ENCODE data around the gene WDR4.

WDR4 gene

DNA sequence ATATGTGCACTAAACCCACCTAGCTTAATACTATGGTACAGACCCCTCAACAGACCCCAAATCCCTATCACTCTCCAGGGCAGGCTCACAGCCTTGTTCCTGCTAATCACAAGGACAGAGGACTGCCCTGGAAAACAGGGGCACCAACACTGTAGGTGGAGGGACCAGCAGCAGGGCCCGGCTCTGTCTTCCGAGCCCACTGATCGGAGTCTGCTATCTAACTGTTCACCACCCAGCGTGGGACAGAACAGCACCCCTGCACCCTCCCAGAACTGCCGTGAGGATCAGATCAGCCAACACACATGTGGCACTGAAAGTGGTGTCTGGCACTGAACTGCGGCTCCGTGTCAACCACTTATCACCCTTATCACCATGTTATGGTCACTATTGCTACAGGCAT, 6.2 kb downstream of the WDR4 start:
- DNase-seq, result no peak

DNA sequence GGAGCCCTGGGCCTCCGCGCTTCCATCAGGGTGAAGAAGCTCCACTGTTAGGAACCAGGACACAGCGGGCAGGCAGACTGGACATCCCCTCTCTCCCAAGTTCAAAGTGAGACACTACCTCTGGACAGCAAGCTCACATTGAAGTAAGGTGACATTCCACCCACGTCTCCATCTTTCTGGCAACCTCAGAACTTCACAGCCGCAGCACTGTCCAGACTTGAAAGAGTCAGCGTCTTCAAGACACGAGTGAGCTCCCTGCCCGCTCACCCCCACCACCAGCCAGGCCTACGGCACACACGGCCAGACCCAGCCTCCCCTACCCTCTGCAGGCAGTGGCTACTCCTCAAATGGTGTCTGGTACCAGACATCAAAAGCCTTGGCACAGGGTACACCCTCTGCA, 11.1 kb downstream of the WDR4 start:
- no peak for DNase-seq

DNA sequence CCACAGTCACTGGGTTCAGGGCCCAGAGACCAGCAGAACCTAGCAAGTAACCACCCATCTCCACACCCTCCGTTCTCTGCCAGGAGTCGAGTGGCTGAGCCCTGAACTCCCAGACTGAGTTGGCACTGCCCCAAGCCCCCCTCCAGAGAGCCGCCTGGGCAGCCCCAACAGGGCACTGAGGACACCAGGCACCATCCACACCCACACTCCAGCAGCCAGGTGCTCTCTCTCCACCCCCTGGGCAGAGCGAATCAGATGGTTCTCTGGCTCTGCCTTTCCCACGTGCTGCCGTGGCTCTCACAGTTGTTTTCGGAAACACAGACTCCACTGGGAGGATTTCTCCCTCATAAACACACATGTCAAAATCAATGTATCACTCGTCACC, 13.6 kb downstream of the WDR4 start:
- DNase-seq, result no peak

DNA sequence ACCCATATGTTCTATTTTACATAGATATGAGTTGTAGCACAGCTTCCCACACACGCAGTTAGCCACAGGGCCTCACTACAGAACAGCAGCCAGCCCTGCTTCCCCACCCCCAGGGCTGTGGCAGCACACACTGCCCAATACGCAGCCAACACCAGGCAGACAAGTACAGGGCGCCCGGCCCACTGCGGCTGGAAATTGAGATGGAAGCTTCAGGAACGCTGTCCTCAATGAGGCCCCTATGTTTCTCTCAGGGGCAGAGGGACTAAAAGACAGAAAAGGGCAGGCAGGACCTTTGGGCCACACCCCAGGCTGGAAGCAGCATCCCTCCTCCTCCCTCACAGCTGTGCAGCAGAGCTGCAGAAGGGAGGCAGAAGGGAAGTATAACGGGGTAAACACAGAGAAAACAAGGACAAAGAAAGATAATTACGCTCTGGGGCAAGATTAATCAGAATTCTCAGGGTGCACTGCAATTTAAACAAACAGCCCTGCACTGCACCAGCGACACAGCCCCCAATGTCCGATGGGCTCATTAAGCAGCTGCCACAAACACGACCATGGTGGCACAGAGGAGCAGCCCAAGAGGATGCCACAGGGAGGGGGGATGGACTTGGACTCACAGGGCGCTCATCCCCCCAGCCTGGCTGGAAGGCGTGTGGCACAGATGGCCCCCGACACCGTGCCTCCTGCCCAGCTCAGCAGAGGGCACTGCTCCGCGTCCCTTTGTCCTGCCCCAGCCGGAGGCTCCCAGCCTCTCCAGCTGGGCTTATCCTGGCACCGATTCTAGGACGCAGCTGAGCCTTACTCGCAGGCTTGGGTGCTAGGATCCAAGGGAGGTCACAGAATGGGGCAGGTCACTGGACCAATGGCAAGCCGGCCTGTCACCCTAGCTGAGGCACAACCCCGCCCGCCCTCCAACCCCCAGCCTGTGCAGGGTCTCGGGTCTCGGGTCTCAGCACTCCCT, 14.2 kb downstream of the WDR4 start:
- no peak for DNase-seq

DNA sequence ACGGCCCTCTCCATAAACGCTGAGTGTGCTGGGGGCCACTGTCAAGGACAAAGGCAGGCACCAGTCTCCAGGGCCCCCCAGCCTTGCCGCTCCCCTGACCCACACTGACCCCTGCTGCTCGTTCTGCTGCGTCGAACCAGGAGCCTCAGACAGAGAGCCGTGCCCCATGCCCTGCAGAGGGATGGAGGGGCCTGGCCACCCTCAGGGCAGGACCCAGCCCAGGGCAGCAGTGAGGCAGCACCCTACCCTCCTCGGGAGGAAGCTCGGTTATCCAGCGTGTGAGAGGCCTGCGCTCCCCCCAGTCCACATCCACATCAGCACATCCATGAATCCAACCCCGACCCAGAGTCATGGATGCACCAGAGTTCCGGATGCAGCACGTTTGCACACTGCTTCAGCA, 15.1 kb downstream of the WDR4 start:
- DNase-seq, result no peak

DNA sequence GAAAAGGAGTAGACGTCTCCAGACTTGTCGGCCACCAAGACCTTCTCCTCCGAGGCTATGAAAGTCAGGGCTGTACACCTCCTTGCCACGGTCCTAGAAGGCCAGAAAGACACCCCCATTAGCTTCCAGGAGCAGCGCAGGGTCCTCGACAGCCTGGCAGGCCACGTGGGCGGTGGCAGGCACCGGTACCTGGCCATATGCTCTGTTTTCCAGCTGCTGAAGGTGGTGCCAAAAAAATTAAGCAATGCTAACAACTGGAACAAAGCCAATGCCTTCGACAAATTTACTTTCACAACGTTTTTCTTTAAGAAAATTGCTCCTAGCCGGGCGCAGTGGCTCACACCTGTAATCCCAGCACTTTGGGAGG, 15.9 kb downstream of the WDR4 start:
- DNase-seq, result no peak

DNA sequence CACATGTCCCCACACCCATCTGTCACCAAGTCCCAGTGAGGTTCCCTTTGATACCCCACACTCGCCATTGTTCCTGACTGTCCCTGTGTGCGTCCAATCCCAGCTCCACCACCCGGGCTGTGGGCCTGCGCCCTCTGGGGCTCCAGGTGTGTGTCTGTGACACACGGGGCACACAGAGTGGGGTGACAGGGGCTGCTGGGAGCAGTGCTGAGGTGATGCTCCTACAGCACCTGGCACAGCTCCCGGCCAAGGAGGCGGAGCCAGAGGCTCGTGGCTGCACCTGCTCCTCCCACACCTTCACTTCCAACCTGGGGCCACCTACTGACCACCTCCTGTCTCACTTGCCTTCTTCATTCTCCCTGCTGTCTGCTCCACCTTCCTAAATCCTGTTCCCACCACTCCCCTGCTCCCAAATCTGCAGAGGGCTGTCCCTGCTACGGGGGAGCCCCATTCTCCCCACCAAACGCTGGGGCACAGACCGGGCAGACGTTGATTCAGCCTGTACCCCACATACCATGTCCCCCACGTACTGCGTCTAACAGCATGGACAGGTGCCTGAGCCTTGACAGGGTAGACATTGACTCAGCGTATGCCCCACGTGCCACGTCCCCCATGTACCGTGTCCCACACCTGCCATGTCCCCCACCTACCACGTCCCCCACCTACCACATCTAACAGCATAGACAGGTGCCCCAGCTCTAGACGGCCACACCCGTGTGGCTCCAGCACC, 16.4 kb downstream of the WDR4 start:
- DNase-seq, result no peak

DNA sequence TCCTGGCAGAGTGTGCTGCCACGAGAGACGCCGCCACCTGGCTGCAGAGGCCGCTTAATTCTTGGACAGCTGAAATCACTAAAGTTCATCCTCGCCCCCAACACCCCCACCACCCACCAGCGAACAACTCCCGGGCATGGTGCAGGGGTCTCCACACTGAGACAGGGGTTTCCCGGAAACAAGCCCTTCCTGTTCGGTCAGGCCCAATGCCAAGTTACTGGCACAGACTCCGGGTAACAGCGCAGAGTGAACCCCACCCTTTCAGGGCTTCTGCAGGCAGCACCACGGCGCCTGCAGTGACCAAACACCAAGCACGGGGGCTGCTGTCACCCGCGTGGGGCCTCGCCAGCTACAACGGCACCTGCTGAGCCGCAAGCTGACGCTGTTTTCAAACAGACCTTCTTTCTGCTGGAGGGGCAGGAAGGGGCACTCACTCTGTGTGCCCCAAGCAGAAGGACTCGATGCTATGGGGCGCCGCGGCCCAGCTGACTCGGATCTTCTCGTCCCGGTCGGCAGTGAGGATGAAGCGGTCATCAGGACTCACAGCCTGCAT, 17.4 kb downstream of the WDR4 start:
- no peak for DNase-seq

DNA sequence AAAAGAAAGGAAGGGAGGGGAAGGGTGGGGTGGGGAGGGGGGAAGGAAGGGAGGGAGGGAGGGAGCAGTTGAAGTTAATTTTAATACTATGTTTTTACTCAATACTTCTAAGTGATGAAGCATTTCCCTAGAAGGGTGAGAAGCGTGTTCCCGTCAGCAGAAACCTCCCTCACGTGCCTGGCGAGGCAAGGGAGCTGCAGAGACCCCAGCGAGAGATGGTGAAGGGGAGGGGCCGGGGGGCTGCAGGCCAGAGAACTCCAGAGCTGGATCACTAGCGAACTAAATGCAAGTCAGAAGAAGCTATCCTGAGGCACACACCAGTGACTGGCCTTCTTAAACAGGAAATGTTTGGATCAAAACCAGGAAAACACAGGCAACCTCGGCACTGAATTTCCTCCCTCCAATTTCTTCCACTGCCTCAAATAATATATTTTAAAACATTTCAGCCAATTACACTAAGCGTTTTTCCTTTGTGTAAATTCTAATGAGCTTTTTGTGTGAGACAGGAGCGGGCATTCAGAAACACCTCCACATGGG, 18.0 kb downstream of the WDR4 start:
- DNase-seq, result no peak

DNA sequence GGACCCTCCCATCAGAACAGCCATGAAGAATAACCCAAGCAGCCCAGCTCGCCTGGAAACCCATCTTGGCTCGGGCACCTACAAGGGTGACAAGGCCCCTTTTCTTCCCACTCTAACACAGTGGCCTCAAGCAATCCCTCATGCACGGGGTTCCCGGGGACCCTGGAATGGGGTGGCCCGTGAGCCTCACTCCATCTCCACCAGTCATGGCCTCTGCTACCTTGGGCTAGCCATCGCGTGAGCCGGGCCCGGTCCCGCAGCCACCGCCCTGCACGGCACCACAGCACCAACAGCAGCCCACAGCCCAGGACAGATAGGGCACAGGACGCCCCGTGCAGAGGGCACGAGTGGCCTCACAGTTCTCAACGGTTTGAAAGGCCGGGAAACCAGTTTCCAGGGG, 19.0 kb downstream of the WDR4 start:
- DNase-seq, result no peak

DNA sequence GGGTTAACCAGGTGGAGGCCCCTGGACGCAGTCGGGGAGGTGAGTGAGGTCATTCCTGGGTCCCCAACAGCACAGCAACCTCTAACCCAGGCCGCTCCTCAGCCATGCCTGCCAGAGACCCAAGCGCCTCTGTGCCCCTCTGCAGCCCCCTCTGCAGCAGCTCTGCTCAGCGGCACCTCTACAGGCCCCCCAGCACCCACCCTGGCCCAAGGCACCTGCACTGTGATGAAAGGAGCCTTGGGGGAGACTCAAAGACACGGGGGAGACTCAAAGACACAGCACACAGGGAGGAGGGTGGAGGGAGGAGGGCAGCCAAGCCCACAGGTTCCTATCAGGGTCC, 19.5 kb downstream of the WDR4 start:
- DNase-seq, result no peak

DNA sequence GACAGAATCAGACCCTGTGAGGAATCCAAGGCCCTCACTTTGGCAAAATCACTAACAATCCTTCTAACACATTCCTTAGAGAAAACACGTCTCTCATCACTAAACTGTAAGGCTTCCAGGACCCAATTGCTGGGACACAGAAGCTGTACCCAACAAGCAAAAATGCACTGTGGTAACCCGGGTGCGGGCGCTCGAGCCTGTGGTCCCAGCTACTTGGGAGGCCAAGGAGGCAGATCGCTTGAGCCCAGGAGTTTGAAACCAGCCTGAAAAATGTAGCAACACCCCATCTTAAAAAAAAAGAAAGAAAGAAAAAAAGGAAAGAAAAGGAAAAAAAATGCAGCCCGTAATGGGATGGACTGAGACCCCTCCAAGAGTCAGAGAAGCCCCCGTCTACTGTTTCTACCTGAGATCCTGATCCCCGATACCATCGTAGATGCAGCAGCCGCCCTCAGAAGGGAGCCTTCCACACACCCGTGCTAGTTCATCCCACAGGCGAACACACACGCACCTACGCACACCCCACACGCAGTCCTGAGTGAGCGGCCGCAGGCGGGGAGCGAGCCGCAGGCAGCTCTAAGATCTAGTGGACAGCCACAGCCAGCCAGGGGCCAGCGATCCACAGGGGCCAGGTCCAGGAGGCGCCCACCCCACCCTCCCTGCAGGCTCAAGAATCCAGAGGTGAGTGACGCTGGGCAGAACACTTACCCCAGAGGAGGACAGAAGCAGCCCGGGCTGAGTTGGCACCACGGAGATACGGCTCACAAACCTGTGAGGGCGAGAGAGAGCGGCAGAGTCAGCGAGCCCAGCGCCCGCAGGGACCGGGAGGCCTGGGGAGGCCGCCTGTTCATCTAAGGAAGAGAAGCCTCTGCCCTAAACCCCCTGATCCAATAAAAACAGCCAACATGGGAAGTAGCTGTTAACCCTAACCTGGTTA, 20.1 kb downstream of the WDR4 start:
- DNase-seq, result no peak

DNA sequence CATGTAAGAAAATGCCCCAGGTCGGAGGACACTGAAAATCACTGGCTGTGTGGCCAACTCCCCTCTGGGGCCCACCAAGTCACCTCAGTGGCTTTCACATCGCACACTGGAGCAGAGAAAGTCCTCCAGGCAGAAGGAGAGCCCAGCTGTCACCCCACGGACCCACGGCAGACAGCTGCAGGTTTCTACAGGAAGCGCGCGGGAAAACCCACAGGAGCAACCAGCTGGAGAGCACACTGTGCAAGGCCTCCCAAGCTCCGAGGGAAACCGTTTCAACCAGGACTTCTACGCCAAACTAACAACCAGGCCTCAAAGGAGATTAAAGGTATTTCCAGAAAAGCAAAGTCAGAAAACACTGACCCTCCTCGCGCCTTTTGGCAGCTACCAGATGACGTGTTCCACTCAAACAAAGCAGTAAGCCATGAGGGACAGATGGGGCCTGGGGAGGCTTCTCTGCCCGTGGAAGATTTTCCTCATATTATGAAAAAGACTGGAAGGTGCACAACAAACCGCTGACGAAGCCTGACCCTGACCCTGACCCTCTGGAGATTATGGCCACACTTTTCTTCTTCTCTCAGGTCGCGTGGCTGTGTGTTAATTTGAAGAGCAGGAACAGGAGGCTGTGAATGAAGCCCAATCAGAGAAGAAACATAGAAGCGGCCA, 21.0 kb downstream of the WDR4 start:
- DNase-seq, result no peak

DNA sequence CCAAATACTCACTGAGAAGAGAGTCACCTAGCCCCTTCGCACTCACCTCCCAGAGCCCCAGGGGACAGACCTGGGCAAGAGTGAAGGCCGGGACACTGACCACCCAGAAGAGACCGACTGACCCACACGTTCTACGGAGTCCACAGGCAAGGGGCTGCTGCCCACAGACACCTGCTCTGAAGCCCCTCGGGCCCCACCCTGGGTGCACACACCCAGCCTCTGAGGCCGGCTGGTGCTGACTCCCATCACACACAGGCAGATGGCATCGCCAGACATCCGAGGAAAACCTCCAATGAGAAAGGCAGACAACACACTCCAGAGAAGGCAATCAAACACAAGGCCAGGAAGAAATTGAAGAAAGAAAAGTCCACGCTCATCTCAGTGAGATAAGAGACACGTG, 22.1 kb downstream of the WDR4 start:
- no peak for DNase-seq

DNA sequence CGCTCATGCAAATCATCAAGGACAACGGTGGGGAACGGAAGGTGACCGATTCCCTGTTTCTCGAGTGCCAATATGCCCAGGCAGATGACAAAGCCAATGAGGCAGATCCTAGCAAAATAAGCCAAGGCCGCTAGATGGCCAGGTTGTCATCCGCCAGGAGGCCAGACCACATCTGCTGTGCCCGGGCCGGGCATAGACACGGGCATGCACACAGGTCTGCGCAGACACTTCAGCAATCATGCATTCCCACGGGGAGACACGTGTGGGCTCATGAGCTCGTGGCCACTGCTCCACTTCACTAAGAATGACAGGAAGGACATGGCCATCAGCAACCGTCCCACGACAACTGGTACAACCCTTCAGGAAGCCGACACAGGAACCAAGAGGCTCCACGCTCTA, 23.4 kb downstream of the WDR4 start:
- DNase-seq, result no peak

DNA sequence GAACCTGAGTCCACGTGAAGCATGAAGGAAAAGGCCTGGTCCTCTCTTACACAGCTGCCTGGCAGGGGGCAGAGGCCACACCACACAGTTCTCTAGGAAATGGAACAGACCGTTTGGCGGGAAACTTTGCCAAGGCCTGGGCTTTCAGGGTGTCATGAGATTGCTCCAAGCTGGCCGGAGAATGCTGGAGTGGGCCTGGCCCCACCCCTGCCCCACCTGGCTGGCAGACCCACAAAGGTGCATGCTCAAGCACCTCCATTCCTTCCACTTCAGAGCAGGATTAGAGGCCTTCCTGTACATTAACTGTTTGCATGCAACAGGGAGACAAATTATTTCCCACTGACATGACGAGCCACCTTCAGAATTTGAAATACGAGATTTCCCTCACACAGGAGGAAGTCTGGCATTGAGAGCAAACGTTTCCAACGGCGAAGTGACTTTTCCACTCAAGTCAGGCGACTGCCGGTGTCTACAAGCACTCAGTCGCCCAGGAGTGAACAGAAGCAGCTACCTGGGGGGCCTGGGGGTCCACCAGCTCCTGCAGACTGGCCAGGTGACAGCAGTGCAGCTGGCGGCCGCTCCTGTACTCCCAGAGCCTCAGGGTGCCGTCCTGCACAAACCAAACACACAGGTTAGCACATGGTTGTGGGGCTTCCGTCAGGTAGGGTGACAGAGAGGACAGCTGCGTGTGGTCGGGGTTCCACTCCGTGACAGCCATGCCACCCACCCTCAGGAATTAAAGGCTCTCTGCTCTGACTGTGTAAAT, 24.0 kb downstream of the WDR4 start:
- DNase-seq, result no peak

DNA sequence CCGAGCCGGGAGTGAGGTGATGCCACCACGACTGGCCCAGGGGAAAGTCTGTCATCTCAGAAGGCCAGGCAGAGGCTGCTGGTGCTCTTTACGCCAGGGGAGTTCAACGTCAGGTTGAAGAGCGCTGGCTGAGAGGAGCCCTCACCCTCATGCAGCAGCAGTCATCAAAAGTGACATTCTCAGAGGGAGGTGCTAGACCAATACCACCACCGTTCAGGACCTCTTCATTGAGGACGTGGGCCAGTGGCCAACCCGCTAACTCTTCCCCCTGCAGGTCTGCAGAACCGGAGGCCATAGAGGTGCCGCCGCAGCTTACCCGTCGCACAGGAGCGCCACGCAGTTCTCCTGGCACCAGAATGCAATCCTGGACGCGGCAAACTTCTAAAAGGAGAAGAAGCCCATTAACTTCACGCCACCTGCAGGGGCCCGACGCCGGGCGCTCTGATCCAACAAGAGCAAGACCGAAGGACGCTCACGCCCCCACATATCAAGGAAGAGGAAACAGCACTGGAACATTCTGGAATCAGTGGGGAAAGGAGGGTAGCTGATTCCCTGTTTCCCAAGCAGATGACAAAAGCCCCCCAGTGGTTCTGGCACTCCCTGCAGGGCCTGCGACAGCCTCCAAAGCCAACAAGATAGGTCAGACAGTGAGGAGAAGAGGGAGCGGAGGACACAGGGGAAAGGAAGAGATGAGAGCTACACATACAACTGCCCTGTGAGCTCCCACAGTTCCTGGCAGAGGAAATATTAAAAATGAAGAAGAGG, 24.9 kb downstream of the WDR4 start:
- DNase-seq, result no peak

DNA sequence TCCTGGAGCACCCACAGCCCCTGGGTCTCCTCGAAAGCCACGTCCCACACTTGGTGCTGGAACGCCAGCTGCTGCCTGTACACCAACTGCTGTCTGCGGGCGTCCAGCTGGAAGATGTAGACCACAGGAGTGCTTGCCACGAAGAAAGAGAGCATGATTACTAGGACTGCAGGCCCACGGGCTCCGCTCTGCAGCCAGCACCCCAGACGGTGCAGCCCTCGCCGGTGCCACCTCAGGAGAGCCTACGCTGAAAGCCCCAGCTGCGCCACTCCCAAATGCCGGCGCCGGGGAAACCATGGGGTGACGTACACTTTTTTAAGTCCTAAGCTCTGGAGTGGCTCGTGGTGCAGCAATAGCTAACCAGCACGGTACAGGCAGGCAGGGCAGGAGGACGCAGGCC, 25.7 kb downstream of the WDR4 start:
- DNase-seq, result no peak

DNA sequence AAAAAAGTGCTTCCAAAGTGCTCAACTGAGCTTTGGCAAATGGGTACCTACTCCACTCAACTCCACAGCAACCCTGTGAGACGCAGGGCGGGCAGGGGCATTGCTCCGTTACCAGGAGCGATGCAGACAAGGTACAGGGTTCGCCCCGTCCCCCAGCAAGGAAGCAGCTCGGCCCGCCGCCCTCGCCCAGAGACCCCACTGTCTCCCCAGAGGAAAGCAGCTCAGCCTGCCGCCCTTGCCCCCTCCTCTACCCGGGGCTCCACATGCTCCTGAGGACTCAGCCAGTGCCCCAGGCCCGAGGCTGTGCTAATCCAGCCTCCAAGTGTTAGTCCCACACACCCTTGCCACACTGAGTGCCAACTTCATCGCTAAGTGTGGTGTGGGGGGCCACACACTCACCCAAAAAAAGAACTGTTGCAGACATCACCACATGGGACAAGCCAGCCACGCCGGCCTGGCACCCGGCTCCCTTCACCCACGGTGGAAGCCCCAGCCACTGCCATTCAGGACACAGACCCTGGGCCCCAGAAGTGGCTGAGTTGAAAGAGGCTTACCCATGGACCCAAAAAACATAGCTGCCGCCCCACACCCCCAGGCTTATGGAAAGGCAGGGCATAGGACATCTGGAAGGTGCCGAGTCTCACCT, 26.3 kb downstream of the WDR4 start:
- DNase-seq, result no peak
